ENCODE results near the gene PRKCZ.

The PRKCZ gene

GRCh38 chr1:2019571-2020309 is 30.5 kb upstream of the PRKCZ start:
- no peak for TF ChIP-seq CTCF (IDR thresholded peaks at IDR 0.05; ENCODE audit: low read depth, low read length, missing control alignments)
- DNase-seq (ENCODE audit: extremely low read depth, low read depth), result no peak
- H3K4me3 ChIP-seq (replicated peaks; ENCODE audit: low read depth, low read length), result no peak overlapping the region

- no peak overlapping the region for H3K4me3 ChIP-seq (replicated peaks; ENCODE audit: low read depth, low read length)
- DNase-seq (ENCODE audit: extremely low read depth, low read depth), result no peak
Measured at GRCh38 chr1:2020310-2020655, 29.9 kb upstream of the PRKCZ start.

GRCh38 chr1:2021550-2021949 is 28.7 kb upstream of the PRKCZ start:
- DNase-seq (ENCODE audit: extremely low read depth, low read depth), result no peak
- no peak for TF ChIP-seq CTCF (IDR thresholded peaks at IDR 0.05; ENCODE audit: low read depth, low read length, missing control alignments)
- H3K4me3 ChIP-seq (replicated peaks; ENCODE audit: low read depth, low read length), result no peak overlapping the region

More at GRCh38 chr1:2020310-2020655, 29.9 kb upstream of the PRKCZ start:
- TF ChIP-seq CTCF (IDR thresholded peaks at IDR 0.05; ENCODE audit: low read depth, low read length, missing control alignments), result no peak

- no peak for TF ChIP-seq CTCF (IDR thresholded peaks at IDR 0.05; ENCODE audit: low read depth, low read length, missing control alignments)
- DNase-seq (ENCODE audit: extremely low read depth, low read depth), result no peak
- H3K4me3 ChIP-seq (replicated peaks; ENCODE audit: low read depth, low read length), result no peak overlapping the region
Measured at GRCh38 chr1:2022063-2022770, 28.0 kb upstream of the PRKCZ start.

- TF ChIP-seq CTCF (IDR thresholded peaks at IDR 0.05; ENCODE audit: low read depth, low read length, missing control alignments), result no peak
- DNase-seq (ENCODE audit: extremely low read depth, low read depth), result no peak
- H3K4me3 ChIP-seq (replicated peaks; ENCODE audit: low read depth, low read length), result no peak overlapping the region
Measured at GRCh38 chr1:2023187-2023586, 27.0 kb upstream of the PRKCZ start.

GRCh38 chr1:2024451-2024850 is 25.8 kb upstream of the PRKCZ start:
- H3K4me3 ChIP-seq (replicated peaks; ENCODE audit: low read depth, low read length), result no peak overlapping the region
- no peak for DNase-seq (ENCODE audit: extremely low read depth, low read depth)
- no peak for TF ChIP-seq CTCF (IDR thresholded peaks at IDR 0.05; ENCODE audit: low read depth, low read length, missing control alignments)
